Liver (tissue), 3 donors: Measurements from ENCODE around the gene NFYC.

Source experiments
- CTCF ChIP-seq: fragments of 150-350 bp; IDR thresholded peaks from 2 replicates; pipeline ENCODE4 v1.5.1; 2017; ENCODE audit warnings: improper control_type of control experiment, low read depth, low read length; ENCODE audit not compliant: missing input control
- RAD21 ChIP-seq, 2 donors: IDR thresholded peaks; 2 replicates each; pipeline ENCODE4 v1.6.1; 2016; ENCODE audit warnings: antibody characterized with exemption in 2 of 2, mild to moderate bottlenecking in 2 of 2
- TAF1 ChIP-seq: conservative IDR thresholded peaks from 2 replicates; pipeline ENCODE4 v1.6.1; 2016; ENCODE audit warnings: antibody characterized with exemption, mild to moderate bottlenecking
- donor health status: healthy.
- donor health status: healthy.

GRCh38 chr1:40663324-40664166, 28.0 kb upstream of the NFYC start:
- TF ChIP-seq CTCF: no peak
- no peak for TF ChIP-seq RAD21 (IDR thresholded peaks at IDR 0.05)
- TF ChIP-seq TAF1: no peak
